H1 (cell line): ENCODE results near the gene TCF7L1. TPM values are rescaled to one million over a fixed set of nuclear protein-coding genes. Genes with fewer than 3 reads are reported as not detected.

Source experiments
- CTCF ChIA-PET: fragments of 300-600 bp; sonication (Branson Sonifier 250); formaldehyde crosslinking; loops from one replicate; lab custom pipeline; 2021; ENCODE audit not compliant: partially characterized antibody; lab: Charles Lee
- POLR2A ChIA-PET: fragments of 300-600 bp; sonication (Branson Sonifier 250); formaldehyde crosslinking; loops from one replicate; lab custom pipeline; 2021; ENCODE audit warnings: inconsistent platforms; ENCODE audit not compliant: partially characterized antibody; lab: Charles Lee
- DNase-seq, 2 experiments: peaks; one replicate each; pipeline versions ENCODE4 v3.0.0 to v3.0.0-alpha.2; 2010 to 2022; ENCODE audit warnings: low spot score in 2 of 2, low read depth in 1 of 2, mixed read lengths in 1 of 2
- FAIRE-seq: peaks from 2 replicates; lab custom pipeline; 2011; peaks lifted over from hg19 to GRCh38; lab: Jason Lieb, UNC
- H2AFZ ChIP-seq: 2 replicates; pipeline ENCODE4 v1.8.1; 2012; ENCODE audit warnings: low read length, inconsistent platforms
- H2AK5ac ChIP-seq: 2 replicates; pipeline ENCODE4 v1.6.1; 2013; ENCODE audit warnings: low read depth, low read length
- H2BK120ac ChIP-seq: replicated peaks from 2 replicates; pipeline ENCODE3; 2013; ENCODE audit warnings: low read depth, low read length, inconsistent platforms
- H2BK12ac ChIP-seq: 2 replicates; pipeline ENCODE4 v1.6.1; 2013; ENCODE audit warnings: low read depth, low read length
- H2BK15ac ChIP-seq: 2 replicates; pipeline ENCODE4 v1.6.1; 2013; ENCODE audit warnings: low read length
- H2BK20ac ChIP-seq: 2 replicates; pipeline ENCODE4 v1.6.1; 2013; ENCODE audit warnings: low read length
- H2BK5ac ChIP-seq: 2 replicates; pipeline ENCODE4 v1.6.1; 2013; ENCODE audit warnings: low read depth, low read length
- H3K14ac ChIP-seq: 2 replicates; pipeline ENCODE4 v1.6.1; 2013; ENCODE audit warnings: inconsistent platforms; ENCODE audit not compliant: insufficient read length
- H3K18ac ChIP-seq: 2 replicates; pipeline ENCODE4 v1.6.1; 2013; ENCODE audit warnings: low read length; ENCODE audit errors: extremely low read depth
- H3K23ac ChIP-seq: 2 replicates; pipeline ENCODE4 v1.6.1; 2013; ENCODE audit warnings: inconsistent platforms; ENCODE audit not compliant: insufficient read length
- H3K23me2 ChIP-seq: 2 replicates; pipeline ENCODE4 v1.6.1; 2013; ENCODE audit warnings: low read depth, low read length
- H3K27ac ChIP-seq: 2 replicates; pipeline ENCODE4 v1.6.1; 2011; ENCODE audit warnings: low read depth, low read length, inconsistent platforms
- H3K27me3 ChIP-seq, 4 experiments: replicated peaks in 1 of 4; 1 replicate in 1 of 4; 2 replicates in 3 of 4; pipeline versions ENCODE4 v1.6.1 to v1.8.1; 2011 to 2013; ENCODE audit warnings: low read length in 3 of 4, mild to moderate bottlenecking in 3 of 4, inconsistent platforms in 2 of 4, mixed read lengths in 2 of 4, moderate library complexity in 1 of 4; ENCODE audit not compliant: control insufficient read depth in 3 of 4, insufficient read depth in 3 of 4; ENCODE audit errors: extremely low read depth in 1 of 4
- H3K36me3 ChIP-seq, 4 experiments: 2 replicates each; pipeline versions ENCODE4 v1.6.1 to v1.8.1; 2011 to 2013; ENCODE audit warnings: mild to moderate bottlenecking in 4 of 4, low read length in 3 of 4, moderate library complexity in 2 of 4, control low read depth in 1 of 4, inconsistent platforms in 1 of 4; ENCODE audit not compliant: insufficient read depth in 4 of 4, control insufficient read depth in 2 of 4
- H3K4ac ChIP-seq: replicated peaks from 2 replicates; pipeline ENCODE3; 2013; ENCODE audit warnings: low read length, low read depth, mixed read lengths, inconsistent platforms; ENCODE audit not compliant: insufficient read length
- H3K4me1 ChIP-seq, 4 experiments: replicated peaks in 1 of 4; 1 replicate in 1 of 4; 2 replicates in 3 of 4; pipeline versions ENCODE4 v1.6.1 to v1.8.1; 2011 to 2013; ENCODE audit warnings: low read length in 3 of 4, inconsistent platforms in 2 of 4, mixed read lengths in 1 of 4; ENCODE audit not compliant: insufficient read depth in 4 of 4, control insufficient read depth in 3 of 4
- H3K4me2 ChIP-seq, 2 experiments: 2 replicates each; pipeline versions ENCODE4 v1.6.1 to v1.8.1; 2011 to 2013; ENCODE audit warnings: low read depth in 2 of 2, low read length in 2 of 2, control low read depth in 1 of 2, inconsistent platforms in 1 of 2, mild to moderate bottlenecking in 1 of 2; ENCODE audit not compliant: insufficient read depth in 1 of 2
- H3K4me3 ChIP-seq, 4 experiments: fragments of 200-600, 300-600 bp in 1 of 4; sonication (generic), shearing (Covaris generic), sonication (Bioruptor Twin) in 1 of 4; 2 replicates each; pipeline versions ENCODE4 v1.5.1 to v1.8.1; 2011 to 2016; ENCODE audit warnings: low read length in 4 of 4, low read depth in 3 of 4, control low read depth in 2 of 4, inconsistent platforms in 2 of 4, mild to moderate bottlenecking in 2 of 4, mixed read lengths in 1 of 4, moderate library complexity in 1 of 4; ENCODE audit not compliant: insufficient read depth in 2 of 4; ENCODE audit errors: extremely low read depth in 1 of 4
- H3K56ac ChIP-seq: replicated peaks from 2 replicates; pipeline ENCODE3; 2013; ENCODE audit warnings: low read depth, mild to moderate bottlenecking, mixed read lengths, low read length, inconsistent platforms; ENCODE audit not compliant: insufficient read length
- H3K79me1 ChIP-seq: 2 replicates; pipeline ENCODE4 v1.6.1; 2013; ENCODE audit warnings: low read depth, low read length, control low read depth
- H3K79me2 ChIP-seq, 2 experiments: 2 replicates each; pipeline versions ENCODE4 v1.6.1 to v1.8.1; 2012 to 2013; ENCODE audit warnings: low read length in 2 of 2, mild to moderate bottlenecking in 2 of 2, inconsistent platforms in 1 of 2; ENCODE audit not compliant: insufficient read depth in 2 of 2, control insufficient read depth in 1 of 2
- H3K9ac ChIP-seq, 4 experiments: replicated peaks in 1 of 4; 1 replicate in 1 of 4; 2 replicates in 3 of 4; pipeline versions ENCODE4 v1.6.1 to v1.8.1; 2011 to 2013; ENCODE audit warnings: low read depth in 3 of 4, low read length in 3 of 4, control low read depth in 2 of 4, mild to moderate bottlenecking in 2 of 4, moderate library complexity in 2 of 4, inconsistent platforms in 1 of 4; ENCODE audit errors: extremely low read depth in 1 of 4
- H3K9me3 ChIP-seq, 2 experiments: 2 replicates each; pipeline versions ENCODE4 v1.6.1 to v1.8.1; 2012 to 2013; ENCODE audit warnings: mild to moderate bottlenecking in 2 of 2, moderate library complexity in 2 of 2, control low read depth in 1 of 2, inconsistent platforms in 1 of 2, low read depth in 1 of 2, low read length in 1 of 2, mixed read lengths in 1 of 2; ENCODE audit not compliant: insufficient read depth in 2 of 2
- H4K20me1 ChIP-seq, 2 experiments: replicated peaks in 1 of 2; 2 replicates each; pipeline versions ENCODE3 to v1.8.1; 2011 to 2013; ENCODE audit warnings: inconsistent platforms in 2 of 2, low read length in 2 of 2, mild to moderate bottlenecking in 1 of 2; ENCODE audit not compliant: insufficient read depth in 2 of 2, control insufficient read depth in 1 of 2
- H4K5ac ChIP-seq: 2 replicates; pipeline ENCODE4 v1.6.1; 2013; ENCODE audit warnings: low read length, low read depth, mixed read lengths, inconsistent platforms; ENCODE audit not compliant: insufficient read length
- H4K8ac ChIP-seq: 2 replicates; pipeline ENCODE4 v1.8.0; 2013; ENCODE audit warnings: mild to moderate bottlenecking, moderate library complexity, low read length, inconsistent platforms; ENCODE audit not compliant: insufficient read depth; ENCODE audit errors: extremely low read depth
- H4K91ac ChIP-seq: replicated peaks from 2 replicates; pipeline ENCODE3; 2013; ENCODE audit warnings: low read length, mixed read lengths, inconsistent platforms; ENCODE audit not compliant: insufficient read length
- ATF3 ChIP-seq: IDR thresholded peaks from 2 replicates; pipeline ENCODE4 v1.6.1; 2011; ENCODE audit warnings: low read depth, mild to moderate bottlenecking, low read length; ENCODE audit not compliant: insufficient read depth
- POU5F1 ChIP-seq: IDR thresholded peaks from 2 replicates; pipeline ENCODE4 v1.6.1; 2011; ENCODE audit warnings: low read depth, mild to moderate bottlenecking, low read length, moderate library complexity
- WGBS, 2 experiments: shearing (Covaris generic) in 1 of 2; methylation state at CpG; one replicate each; pipeline versions ENCODE4 v1.1.6 to v1.1.7; 2013 to 2015; ENCODE audit warnings: low lambda C conversion rate in 2 of 2, mixed read lengths in 2 of 2, inconsistent platforms in 1 of 2, low coverage in 1 of 2, missing lambda C conversion rate in 1 of 2; ENCODE audit not compliant: insufficient replicate concordance in 2 of 2, insufficient coverage in 1 of 2, insufficient read length in 1 of 2; ENCODE audit errors: extremely low coverage in 1 of 2, missing lambda C conversion rate in 1 of 2; 5-methylcytosine and 5-hydroxymethylcytosine counted together
- polyA plus RNA-seq, 7 experiments: library from polyadenylated mRNA; depleted of rRNA in 3 of 7; stranded (reverse) in 5 of 7; unstranded in 2 of 7; fragments of >200 nt in 5 of 7; fragments of 200-250 nt in 2 of 7; gene quantifications; 1 replicate in 5 of 7; 2 replicates in 1 of 7; 4 replicates in 1 of 7; pipeline versions ENCODE4 v1.2.1 to v1.2.3, GENCODE V29; 2011 to 2013; ENCODE audit warnings: missing spikeins in 2 of 7, mixed read lengths in 2 of 7
- total RNA-seq: library from RNA; stranded (reverse); fragmentation: NEBNext Ultra II Directional; extraction: Animal tissue kit (Norgen Biotek cat#: 25700); gene quantifications from 2 replicates; pipeline ENCODE4 v1.2.1, GENCODE V29; 2021

Gene TCF7L1
- total and polyA plus RNA-seq, 2 of the 8 experiments (the other 6 are each of a cell fraction or from before 2014, with no cell fraction given), result 27.5 to 108 TPM

- no peak overlapping the region for H3K56ac ChIP-seq
- peak overlapping the region; percentile 6; the same call in 1 of the 2 replicates for H3K18ac ChIP-seq
- 73% methylated on average over 13 of the region's 13 CpGs; no CpG with 5 or more reads in 1 of the 2 experiments for WGBS, 2 experiments
- H3K79me2 ChIP-seq, result peaks cover 31 to 97% of the 10 kb centered on the region in 2 experiments
- no peak overlapping the region for H4K8ac ChIP-seq
- H2AFZ ChIP-seq, result no peak overlapping the region
- H2BK120ac ChIP-seq, result no peak overlapping the region
- H3K36me3 ChIP-seq, result no peaks in the 10 kb centered on the region
- no peaks in the 10 kb centered on the region for H3K23me2 ChIP-seq
- H2BK15ac ChIP-seq, result no peak overlapping the region
- peak overlapping the region; percentile 5 to 22; a peak in 2 of 4 replicates for H3K4me2 ChIP-seq
- H4K91ac ChIP-seq, result no peak overlapping the region
- H3K4me1 ChIP-seq, result peaks cover 26 to 45% (median 34%) of the 10 kb centered on the region in 4 experiments
- ChIA-PET CTCF (interaction anchor here (0.6 to 3.3 kb wide), 9 partner anchors 8 to 122 kb away, joined by 3 to 26 read pairs (median 3); no protein-coding TSS in a partner anchor), POLR2A (interaction anchor here (0.9 to 4.0 kb wide), 7 partner anchors 10 to 61 kb away, joined by 3 to 15 read pairs (median 9); partner anchors contain the start of gene TCF7L1)
- H2BK12ac ChIP-seq, result no peak overlapping the region
- no peak overlapping the region for H2BK20ac ChIP-seq
- H2AK5ac ChIP-seq, result no peak overlapping the region
- DNase-seq (no peak), FAIRE-seq (no peak)
- H4K20me1 ChIP-seq, result peaks cover 30 to 43% of the 10 kb centered on the region in 2 experiments
- H2BK5ac ChIP-seq, result peak overlapping the region; percentile 80; the same call in 1 of the 2 replicates
- H3K9me3 ChIP-seq, result no peaks in the 10 kb centered on the region
- no peaks in the 10 kb centered on the region for H3K27me3 ChIP-seq
- no peak overlapping the region for H3K4ac ChIP-seq
- no peak overlapping the region for H3K9ac ChIP-seq
- H3K4me3 ChIP-seq, result no peak overlapping the region
- H4K5ac ChIP-seq, result no peak overlapping the region
- H3K23ac ChIP-seq, result no peak overlapping the region
- TF ChIP-seq ATF3 (no peak), POU5F1 (no peak)
- H3K27ac ChIP-seq, result 0 out of 2 replicates have a peak overlapping the region, but pooled peaks have one; percentile 9
- peaks cover 36% of the 10 kb centered on the region for H3K79me1 ChIP-seq
- no peak overlapping the region for H3K14ac ChIP-seq
Observed at GRCh38 chr2:85175369-85176299, 42.4 kb downstream of the TCF7L1 start.
